PC-3 (cell line): ENCODE results near the gene ADAMTS19. TPM values are rescaled to one million over a fixed set of nuclear protein-coding genes. Genes with fewer than 3 reads are reported as not detected.

ENCODE experiments used
- ATAC-seq: fragments of 200-7000 bp; cut with Tn5 transposase; 2 replicates; pipeline ENCODE4 v1.9.1; 2020; ENCODE audit warnings: mild to moderate bottlenecking, moderate library complexity
- BruUV-seq: library from RNA; stranded (reverse); fragments of 400-500 nt; replicated peaks from 2 replicates; lab custom pipeline; 2021; lab: Mats Ljungman, UMichigan
- CTCF ChIA-PET: fragments of 300-600 bp; sonication (Branson Sonifier 250); formaldehyde crosslinking; loops from one replicate; lab custom pipeline; 2022; ENCODE audit warnings: antibody characterized with exemption; lab: Charles Lee
- POLR2A ChIA-PET: fragments of 300-600 bp; sonication (Branson Sonifier 250); formaldehyde crosslinking; loops from one replicate; lab custom pipeline; 2022; ENCODE audit warnings: antibody characterized with exemption; ENCODE audit not compliant: unreplicated experiment; lab: Charles Lee
- DNase-seq: peaks from one replicate; pipeline ENCODE4 v3.0.0-alpha.2; 2015
- H2AFZ ChIP-seq: fragments of 300-600 bp; sonication (generic); 2 replicates; pipeline ENCODE4 v1.6.0; 2016; ENCODE audit warnings: antibody characterized with exemption, low read length
- H3F3A ChIP-seq: fragments of 300-600 bp; sonication (generic); one replicate; pipeline ENCODE4 v1.6.0; 2017; ENCODE audit warnings: antibody characterized with exemption, low read length, control low read depth, mild to moderate bottlenecking; ENCODE audit not compliant: unreplicated experiment
- H3K27ac ChIP-seq: fragments of 300-600 bp; sonication (generic); 2 replicates; pipeline ENCODE4 v1.5.1; 2016; ENCODE audit warnings: mild to moderate bottlenecking, low read length
- H3K27me3 ChIP-seq: fragments of 300-600 bp; sonication (generic); 2 replicates; pipeline ENCODE4 v1.6.1; 2016; ENCODE audit warnings: low read length, mixed read lengths
- H3K36me3 ChIP-seq: fragments of 300-600 bp; sonication (generic); 2 replicates; pipeline ENCODE4 v1.6.1; 2016; ENCODE audit warnings: low read depth, mixed run types, low read length, mixed read lengths
- H3K4me1 ChIP-seq: fragments of 300-600 bp; sonication (generic); 2 replicates; pipeline ENCODE4 v1.5.1; 2016; ENCODE audit warnings: low read length; ENCODE audit not compliant: insufficient read depth
- H3K4me2 ChIP-seq: fragments of 300-600 bp; sonication (generic); 2 replicates; pipeline ENCODE4 v1.6.0; 2016; ENCODE audit warnings: low read length
- H3K4me3 ChIP-seq: fragments of 300-600 bp; sonication (generic); 2 replicates; pipeline ENCODE4 v1.5.1; 2016; ENCODE audit warnings: mild to moderate bottlenecking, low read length, mixed read lengths
- H3K79me2 ChIP-seq: fragments of 300-600 bp; sonication (generic); 2 replicates; pipeline ENCODE4 v1.6.1; 2017; ENCODE audit warnings: low read length, mixed read lengths
- H3K9ac ChIP-seq: fragments of 300-600 bp; sonication (generic); 2 replicates; pipeline ENCODE4 v1.6.0; 2016; ENCODE audit warnings: mild to moderate bottlenecking, low read length
- H3K9me2 ChIP-seq: fragments of 300-600 bp; sonication (generic); replicated peaks from 2 replicates; pipeline ENCODE4 v1.6.1; 2016; ENCODE audit warnings: mixed run types, low read length, mixed read lengths
- H3K9me3 ChIP-seq: fragments of 300-600 bp; sonication (generic); 2 replicates; pipeline ENCODE4 v1.6.1; 2016; ENCODE audit warnings: low read length, mixed read lengths
- H4K20me1 ChIP-seq: fragments of 300-600 bp; sonication (generic); 2 replicates; pipeline ENCODE4 v1.6.1; 2016; ENCODE audit warnings: low read length, mixed read lengths
- EZH2 ChIP-seq: fragments of 300-600 bp; sonication (generic); IDR thresholded peaks from one replicate; pipeline ENCODE4 v1.6.1; 2017; ENCODE audit warnings: antibody characterized with exemption, mild to moderate bottlenecking, low read length; ENCODE audit not compliant: unreplicated experiment
- EZH2phosphoT487 ChIP-seq: fragments of 300-600 bp; sonication (generic); IDR thresholded peaks from 2 replicates; pipeline ENCODE4 v1.6.1; 2018; ENCODE audit warnings: mild to moderate bottlenecking, antibody characterized with exemption, low read length, borderline replicate concordance
- intact Hi-C: fragments of 100-400 bp; cut with micrococcal nuclease; formaldehyde crosslinking; loops from 2 replicates; pipeline ENCODE4 v1.9.0; 2023
- total RNA-seq: library from RNA; depleted of rRNA; stranded (reverse); fragments of >200 nt; gene quantifications from 2 replicates; pipeline ENCODE4 v1.2.3, GENCODE V29; 2014
- TF ChIP-seq, protein P1 (sequence below): fragments of 300-600 bp; sonication (generic); conservative IDR thresholded peaks from 2 replicates; pipeline ENCODE4 v1.5.1; 2017; ENCODE audit warnings: antibody characterized with exemption, low read depth, mild to moderate bottlenecking, low read length

Gene ADAMTS19
- total RNA-seq, 1 experiment from 2014 or later: not detected

DNA sequence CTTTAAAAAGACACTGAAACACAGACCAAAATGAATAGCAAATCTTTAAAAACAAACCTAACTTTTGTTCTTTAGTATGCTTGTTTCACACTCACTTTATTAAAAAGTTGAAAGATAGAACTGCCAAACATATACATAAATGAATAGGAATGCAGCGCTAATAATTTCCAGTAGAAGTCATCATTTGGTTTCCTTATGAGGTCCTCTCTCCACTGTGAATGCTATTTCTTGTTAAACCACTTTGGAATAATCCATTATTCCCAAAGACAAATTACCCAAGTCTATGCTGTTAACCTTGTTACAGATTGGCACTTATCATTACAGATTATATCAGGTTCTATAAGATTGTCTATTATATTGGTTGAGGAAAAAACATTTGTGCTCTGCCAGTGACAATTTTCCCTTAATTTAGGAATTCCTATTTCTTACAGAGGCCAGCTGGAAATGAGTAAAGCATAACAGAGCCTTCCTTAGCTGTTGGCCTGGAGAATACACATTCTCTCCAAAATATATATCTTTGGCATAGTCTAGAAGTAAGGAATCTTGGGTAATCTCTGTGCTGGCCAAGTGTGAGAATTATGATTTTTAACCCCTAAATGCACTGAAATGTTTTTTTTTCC lies 258.5 kb downstream of the ADAMTS19 start:
- BruUV-seq: no TSS peak
- no peaks in the 10 kb centered on the region for H3K9me3 ChIP-seq
- no peak for ATAC-seq
- H3K36me3 ChIP-seq: no peaks in the 10 kb centered on the region
- intact Hi-C loops: no loop called here
- no peaks in the 10 kb centered on the region for H4K20me1 ChIP-seq
- H3K4me1 ChIP-seq: no peaks in the 10 kb centered on the region
- H3K9ac ChIP-seq: no peak overlapping the region
- no peak overlapping the region for H3K27ac ChIP-seq
- H2AFZ ChIP-seq: no peak overlapping the region
- no peaks in the 10 kb centered on the region for H3K79me2 ChIP-seq
- no peaks in the 10 kb centered on the region for H3K27me3 ChIP-seq
- no peaks in the 10 kb centered on the region for H3K9me2 ChIP-seq
- no peak for TF ChIP-seq EZH2
- no peak for TF ChIP-seq EZH2phosphoT487
- TF ChIP-seq, protein P1, sequence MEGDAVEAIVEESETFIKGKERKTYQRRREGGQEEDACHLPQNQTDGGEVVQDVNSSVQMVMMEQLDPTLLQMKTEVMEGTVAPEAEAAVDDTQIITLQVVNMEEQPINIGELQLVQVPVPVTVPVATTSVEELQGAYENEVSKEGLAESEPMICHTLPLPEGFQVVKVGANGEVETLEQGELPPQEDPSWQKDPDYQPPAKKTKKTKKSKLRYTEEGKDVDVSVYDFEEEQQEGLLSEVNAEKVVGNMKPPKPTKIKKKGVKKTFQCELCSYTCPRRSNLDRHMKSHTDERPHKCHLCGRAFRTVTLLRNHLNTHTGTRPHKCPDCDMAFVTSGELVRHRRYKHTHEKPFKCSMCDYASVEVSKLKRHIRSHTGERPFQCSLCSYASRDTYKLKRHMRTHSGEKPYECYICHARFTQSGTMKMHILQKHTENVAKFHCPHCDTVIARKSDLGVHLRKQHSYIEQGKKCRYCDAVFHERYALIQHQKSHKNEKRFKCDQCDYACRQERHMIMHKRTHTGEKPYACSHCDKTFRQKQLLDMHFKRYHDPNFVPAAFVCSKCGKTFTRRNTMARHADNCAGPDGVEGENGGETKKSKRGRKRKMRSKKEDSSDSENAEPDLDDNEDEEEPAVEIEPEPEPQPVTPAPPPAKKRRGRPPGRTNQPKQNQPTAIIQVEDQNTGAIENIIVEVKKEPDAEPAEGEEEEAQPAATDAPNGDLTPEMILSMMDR: no peak
- ChIA-PET POLR2A (no interaction called here), CTCF (no interaction called here)
- H3F3A ChIP-seq: no peaks in the 10 kb centered on the region
- DNase-seq: no peak
- H3K4me2 ChIP-seq: no peak overlapping the region
- H3K4me3 ChIP-seq: no peak overlapping the region

GRCh38 chr5:129724222-129724621 lies 264.1 kb downstream of the ADAMTS19 start:
- no peaks in the 10 kb centered on the region for H4K20me1 ChIP-seq
- CTCF ChIA-PET: no interaction called here

DNA sequence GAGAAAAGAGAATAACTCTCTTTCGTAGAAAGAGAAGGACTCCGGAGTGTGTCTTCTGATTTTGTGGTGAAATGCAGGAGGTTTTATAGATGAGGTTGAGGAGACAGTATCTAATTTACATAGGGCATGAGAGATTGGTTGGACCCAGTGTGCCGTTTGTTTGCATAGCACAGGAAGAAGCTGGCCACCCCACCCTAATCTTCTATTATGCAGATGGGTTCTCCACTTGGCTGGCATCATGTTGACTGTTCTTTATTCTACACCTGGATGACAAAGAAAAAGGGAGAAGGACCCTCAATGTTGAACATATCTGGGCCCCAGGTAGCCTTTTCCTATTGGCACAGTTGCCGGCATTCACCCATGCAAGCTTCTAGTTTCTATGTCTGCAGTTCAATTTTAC lies 264.5 kb downstream of the ADAMTS19 start:
- intact Hi-C loops: no loop called here
- BruUV-seq: no TSS peak

More at GRCh38 chr5:129724222-129724621, 264.1 kb downstream of the ADAMTS19 start:
- no peak overlapping the region for H3K4me2 ChIP-seq
- no peak overlapping the region for H3K9ac ChIP-seq
- BruUV-seq: no TSS peak
- no peaks in the 10 kb centered on the region for H3K9me3 ChIP-seq
- POLR2A ChIA-PET: no interaction called here
- ATAC-seq (no peak), DNase-seq (no peak)
- no peaks in the 10 kb centered on the region for H3K79me2 ChIP-seq
- TF ChIP-seq EZH2phosphoT487: no peak
- TF ChIP-seq, protein P1: no peak
- no peak for TF ChIP-seq EZH2
- no peaks in the 10 kb centered on the region for H3K27me3 ChIP-seq
- no peaks in the 10 kb centered on the region for H3K4me1 ChIP-seq
- no peak overlapping the region for H3K4me3 ChIP-seq
- no peaks in the 10 kb centered on the region for H3K36me3 ChIP-seq
- no peaks in the 10 kb centered on the region for H3F3A ChIP-seq
- no peak overlapping the region for H2AFZ ChIP-seq
- H3K27ac ChIP-seq: no peak overlapping the region
- no peaks in the 10 kb centered on the region for H3K9me2 ChIP-seq
- intact Hi-C loops: no loop called here

More for the DNA sequence above, 264.5 kb downstream of the ADAMTS19 start:
- ATAC-seq: no peak
- Histone ChIP-seq H3K36me3 (no peaks in the 10 kb centered on the region), H3K4me3 (no peak overlapping the region), H3K4me2 (no peak overlapping the region), H3K9me3 (no peaks in the 10 kb centered on the region), H3F3A (no peaks in the 10 kb centered on the region), H4K20me1 (no peaks in the 10 kb centered on the region), H3K9ac (no peak overlapping the region), H3K4me1 (no peaks in the 10 kb centered on the region), H3K79me2 (no peaks in the 10 kb centered on the region), H2AFZ (no peak overlapping the region), H3K9me2 (no peaks in the 10 kb centered on the region), H3K27me3 (no peaks in the 10 kb centered on the region), H3K27ac (no peak overlapping the region)
- POLR2A ChIA-PET: no interaction called here
- no peak for DNase-seq
- TF ChIP-seq, protein P1: no peak
- CTCF ChIA-PET: no interaction called here
